CD4-positive, alpha-beta T cell treated with Interferon gamma for 1 hour (primary cell): ENCODE results near the gene CTPS2.

Source experiments
- DNase-seq: peaks from one replicate; pipeline ENCODE4 v3.0.0-alpha.2; 2020

The CTPS2 gene

GRCh38 chrX:16711219-16711811 lies 1.2 kb downstream of the CTPS2 start:
- DNase-seq: no peak

- no peak for DNase-seq
Observed at GRCh38 chrX:16708016-16708415, 4.5 kb downstream of the CTPS2 start.

- DNase-seq: no peak
Observed at GRCh38 chrX:16705370-16705769, 7.1 kb downstream of the CTPS2 start.

GRCh38 chrX:16702700-16703599 lies 9.5 kb downstream of the CTPS2 start:
- DNase-seq: no peak

- no peak for DNase-seq
Observed at GRCh38 chrX:16700734-16701133, 11.7 kb downstream of the CTPS2 start.

GRCh38 chrX:16699389-16699788 lies 13.1 kb downstream of the CTPS2 start:
- DNase-seq: no peak

- no peak for DNase-seq
Observed at GRCh38 chrX:16696956-16697355, 15.5 kb downstream of the CTPS2 start.

GRCh38 chrX:16695079-16695676 lies 17.3 kb downstream of the CTPS2 start:
- DNase-seq: peak; percentile 39

- DNase-seq: no peak
Observed at GRCh38 chrX:16687514-16687913, 25.0 kb downstream of the CTPS2 start.

GRCh38 chrX:16683007-16683664 lies 29.3 kb downstream of the CTPS2 start:
- DNase-seq: no peak

- no peak for DNase-seq
Observed at GRCh38 chrX:16678689-16679088, 33.8 kb downstream of the CTPS2 start.

- no peak for DNase-seq
Observed at GRCh38 chrX:16671005-16671404, 41.5 kb downstream of the CTPS2 start.

- no peak for DNase-seq
Observed at GRCh38 chrX:16666541-16666940, 45.9 kb downstream of the CTPS2 start.

GRCh38 chrX:16665089-16665488 lies 47.4 kb downstream of the CTPS2 start:
- DNase-seq: no peak

- no peak for DNase-seq
Observed at GRCh38 chrX:16664626-16665025, 47.8 kb downstream of the CTPS2 start.

GRCh38 chrX:16664074-16664473 lies 48.4 kb downstream of the CTPS2 start:
- no peak for DNase-seq

- DNase-seq: no peak
Observed at GRCh38 chrX:16662402-16662801, 50.1 kb downstream of the CTPS2 start.

GRCh38 chrX:16661495-16661894 lies 51.0 kb downstream of the CTPS2 start:
- DNase-seq: no peak

GRCh38 chrX:16659321-16659720 lies 53.1 kb downstream of the CTPS2 start:
- no peak for DNase-seq

- no peak for DNase-seq
Observed at GRCh38 chrX:16658284-16658683, 54.2 kb downstream of the CTPS2 start.

GRCh38 chrX:16654093-16654492 lies 58.4 kb downstream of the CTPS2 start:
- no peak for DNase-seq

GRCh38 chrX:16653424-16653823 lies 59.0 kb downstream of the CTPS2 start:
- DNase-seq: no peak

GRCh38 chrX:16651391-16652024 lies 61.0 kb downstream of the CTPS2 start:
- no peak for DNase-seq
